Muscle layer of duodenum (tissue), 2 donors: Measurements from ENCODE around the gene CCDC86.

Source experiments
- H3K27ac ChIP-seq: one replicate; pipeline ENCODE4 v1.7.0; 2013; ENCODE audit warnings: mild to moderate bottlenecking, low read length
- H3K27me3 ChIP-seq: one replicate; pipeline ENCODE4 v1.7.0; 2013; ENCODE audit warnings: low read depth, mild to moderate bottlenecking, control low read depth, low read length
- H3K36me3 ChIP-seq, 2 donors: one replicate each; pipeline ENCODE4 v1.7.0; 2013; ENCODE audit warnings: low read length in 2 of 2, control low read depth in 1 of 2, mild to moderate bottlenecking in 1 of 2; ENCODE audit not compliant: insufficient read depth in 2 of 2, control insufficient read depth in 1 of 2
- H3K4me1 ChIP-seq, 2 donors: one replicate each; pipeline ENCODE4 v1.7.0; 2013; ENCODE audit warnings: low read length in 2 of 2, mild to moderate bottlenecking in 2 of 2, control low read depth in 1 of 2, moderate library complexity in 1 of 2; ENCODE audit not compliant: insufficient read depth in 2 of 2, control insufficient read depth in 1 of 2
- H3K4me3 ChIP-seq, 2 donors: one replicate each; pipeline ENCODE4 v1.7.0; 2013; ENCODE audit warnings: low read length in 2 of 2, low read depth in 1 of 2, mild to moderate bottlenecking in 1 of 2
- H3K9me3 ChIP-seq, 2 donors: one replicate each; pipeline ENCODE4 v1.7.0; 2013; ENCODE audit warnings: low read length in 2 of 2, control low read depth in 1 of 2, mild to moderate bottlenecking in 1 of 2; ENCODE audit not compliant: control insufficient read depth in 1 of 2
- donor health status: healthy.

CCDC86 gene

DNA sequence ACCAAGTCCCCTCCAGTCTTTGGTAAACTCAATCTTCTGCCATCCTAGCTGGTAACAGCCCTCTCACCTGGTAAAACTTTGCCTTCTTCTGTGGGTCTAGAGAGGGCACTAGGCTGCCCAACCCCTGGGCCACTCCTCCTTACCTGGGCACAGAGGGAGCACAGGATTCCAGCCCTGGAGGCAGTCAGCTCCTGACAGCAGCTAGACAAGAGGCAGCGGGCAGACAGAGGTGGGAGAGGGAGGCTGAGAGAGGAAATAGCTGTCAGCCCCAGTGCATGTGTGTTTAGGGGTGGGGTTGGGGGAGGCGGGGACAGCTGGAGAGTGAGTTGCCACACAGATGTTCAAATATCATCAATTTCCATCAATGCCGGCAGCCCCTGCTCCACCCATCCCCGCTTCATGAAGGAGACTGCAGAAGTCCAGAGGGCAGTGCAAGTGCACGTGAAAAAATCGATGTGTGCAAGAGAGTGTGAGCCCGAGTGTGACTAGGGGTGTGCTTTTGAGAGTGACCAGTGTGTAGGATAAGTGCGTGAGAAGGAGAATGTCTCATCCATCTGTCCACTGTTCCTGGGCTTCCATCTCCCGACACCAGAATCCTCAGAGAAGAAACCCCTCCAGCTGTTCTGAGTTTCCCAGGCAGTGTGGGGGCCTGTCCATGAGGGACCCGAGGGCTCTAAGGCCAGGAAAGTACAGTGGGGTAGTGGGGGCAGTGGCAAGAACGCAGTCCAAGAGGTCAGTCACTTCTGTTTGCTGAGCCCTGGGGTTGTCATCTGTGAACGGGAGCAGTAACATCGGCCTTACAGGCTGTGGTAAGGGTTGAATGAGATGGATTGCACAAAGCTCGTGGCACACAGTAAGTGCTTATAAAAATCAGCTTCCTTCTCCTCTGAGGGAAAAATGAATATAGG is 14.1 kb downstream of the CCDC86 start, which contains the start of gene PTGDR2:
Gene PTGDR2 (minus strand): TSS at position 225 of the 908 bp plus-strand sequence. CDS start 2,228 bp downstream, outside the sequence.
- Histone ChIP-seq H3K27ac (no peak within 1 kb of the TSS), H3K4me1 (no peaks in the 10 kb centered on the region), H3K4me3 (peak within 1 kb of the TSS in 1 of 2 donors; percentile 11), H3K9me3 (no peaks in the 10 kb centered on the region), H3K36me3 (peaks cover 7 to 16% of the 10 kb centered on the region in 2 donors), H3K27me3 (no peaks in the 10 kb centered on the region)

DNA sequence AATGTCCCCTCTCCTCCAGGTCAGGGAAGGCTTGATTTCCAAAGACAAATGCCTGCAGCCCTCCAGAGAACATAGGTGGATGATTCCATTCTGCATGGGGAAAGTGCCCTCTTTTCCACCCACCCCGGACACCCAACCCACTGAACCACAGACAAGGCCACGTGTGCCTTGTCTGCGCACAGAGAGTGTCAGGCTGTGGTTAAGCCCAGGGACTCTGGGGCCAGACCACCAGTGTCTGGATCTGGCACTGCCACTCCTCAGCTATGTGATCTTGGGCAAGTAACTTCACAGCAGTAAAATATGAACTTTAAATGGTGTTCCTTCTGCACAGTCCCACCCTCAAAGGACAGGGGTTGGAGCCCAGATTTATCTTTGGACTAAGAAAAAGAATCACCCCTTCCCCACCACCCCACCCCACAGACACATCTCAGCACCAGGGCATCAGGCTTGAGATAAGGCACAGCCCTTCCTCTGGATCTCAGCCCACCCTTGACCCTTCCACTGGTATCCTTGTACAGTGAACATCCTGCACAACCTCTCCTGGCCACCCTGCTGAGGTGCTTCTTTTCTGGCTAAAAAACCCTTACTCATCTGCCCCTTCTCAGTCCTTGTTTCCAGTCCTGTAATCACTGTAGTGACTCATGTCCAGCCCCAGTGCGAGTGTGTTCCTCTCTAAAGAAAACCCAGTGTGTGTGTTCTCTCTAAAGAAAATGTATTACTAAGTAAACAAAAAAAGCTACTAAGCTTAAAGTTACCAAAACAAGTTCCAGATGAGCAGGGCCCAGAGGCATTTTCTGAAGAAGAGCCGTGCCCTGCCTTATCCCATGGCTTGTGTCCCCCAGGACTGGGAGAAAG is 15.7 kb downstream of the CCDC86 start:
- H3K36me3 ChIP-seq = peaks cover 0 to 5% of the 10 kb centered on the region in 2 donors
- no peak overlapping the region for H3K27ac ChIP-seq
- H3K4me1 ChIP-seq = no peaks in the 10 kb centered on the region
- H3K27me3 ChIP-seq = no peaks in the 10 kb centered on the region
- H3K9me3 ChIP-seq = no peaks in the 10 kb centered on the region
- no peak overlapping the region for H3K4me3 ChIP-seq

DNA sequence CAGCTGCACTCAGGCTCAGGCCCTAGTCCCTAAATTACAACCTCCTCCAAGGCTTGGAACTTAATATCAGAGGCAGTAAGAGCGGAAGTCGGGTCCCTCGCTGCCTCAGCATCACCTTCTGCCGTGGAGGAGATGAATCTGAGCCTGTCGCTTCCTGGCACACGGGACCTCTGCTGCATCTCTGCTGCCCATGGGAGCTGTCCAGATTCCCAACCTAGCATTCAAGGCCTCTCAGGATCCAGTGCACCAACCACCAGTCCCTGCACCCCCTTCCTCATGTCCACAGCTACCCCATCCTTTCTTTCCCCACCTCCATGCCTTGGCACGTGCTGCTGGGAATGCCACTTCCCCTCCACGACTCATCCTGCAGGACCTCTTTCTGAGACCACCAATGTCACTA is 16.3 kb downstream of the CCDC86 start:
- Histone ChIP-seq H3K4me3 (no peak overlapping the region), H3K36me3 (peaks cover 0 to 3% of the 10 kb centered on the region in 2 donors), H3K27ac (no peak overlapping the region), H3K4me1 (no peaks in the 10 kb centered on the region), H3K9me3 (no peaks in the 10 kb centered on the region), H3K27me3 (no peaks in the 10 kb centered on the region)

GRCh38 chr11:60858731-60859464 is 17.0 kb downstream of the CCDC86 start:
- Histone ChIP-seq H3K36me3 (no peaks in the 10 kb centered on the region), H3K4me1 (no peaks in the 10 kb centered on the region), H3K27me3 (no peaks in the 10 kb centered on the region), H3K9me3 (no peaks in the 10 kb centered on the region), H3K27ac (no peak overlapping the region), H3K4me3 (no peak overlapping the region)

GRCh38 chr11:60859616-60860250 is 17.8 kb downstream of the CCDC86 start:
- Histone ChIP-seq H3K36me3 (no peaks in the 10 kb centered on the region), H3K4me1 (no peaks in the 10 kb centered on the region), H3K27ac (no peak overlapping the region)

GRCh38 chr11:60860943-60861342 is 19.0 kb downstream of the CCDC86 start:
- Histone ChIP-seq H3K9me3 (no peaks in the 10 kb centered on the region), H3K27ac (no peak overlapping the region), H3K4me3 (no peak overlapping the region), H3K36me3 (no peaks in the 10 kb centered on the region), H3K4me1 (no peaks in the 10 kb centered on the region), H3K27me3 (no peaks in the 10 kb centered on the region)

More at GRCh38 chr11:60859616-60860250, 17.8 kb downstream of the CCDC86 start:
- Histone ChIP-seq H3K27me3 (no peaks in the 10 kb centered on the region), H3K9me3 (no peaks in the 10 kb centered on the region), H3K4me3 (no peak overlapping the region)

GRCh38 chr11:60862171-60862570 is 20.3 kb downstream of the CCDC86 start:
- Histone ChIP-seq H3K27me3 (no peaks in the 10 kb centered on the region), H3K4me1 (no peaks in the 10 kb centered on the region), H3K4me3 (no peak overlapping the region), H3K27ac (no peak overlapping the region), H3K9me3 (no peaks in the 10 kb centered on the region), H3K36me3 (no peaks in the 10 kb centered on the region)

- H3K27ac ChIP-seq = no peak overlapping the region
Measured at GRCh38 chr11:60863550-60864521, 21.9 kb downstream of the CCDC86 start.

DNA sequence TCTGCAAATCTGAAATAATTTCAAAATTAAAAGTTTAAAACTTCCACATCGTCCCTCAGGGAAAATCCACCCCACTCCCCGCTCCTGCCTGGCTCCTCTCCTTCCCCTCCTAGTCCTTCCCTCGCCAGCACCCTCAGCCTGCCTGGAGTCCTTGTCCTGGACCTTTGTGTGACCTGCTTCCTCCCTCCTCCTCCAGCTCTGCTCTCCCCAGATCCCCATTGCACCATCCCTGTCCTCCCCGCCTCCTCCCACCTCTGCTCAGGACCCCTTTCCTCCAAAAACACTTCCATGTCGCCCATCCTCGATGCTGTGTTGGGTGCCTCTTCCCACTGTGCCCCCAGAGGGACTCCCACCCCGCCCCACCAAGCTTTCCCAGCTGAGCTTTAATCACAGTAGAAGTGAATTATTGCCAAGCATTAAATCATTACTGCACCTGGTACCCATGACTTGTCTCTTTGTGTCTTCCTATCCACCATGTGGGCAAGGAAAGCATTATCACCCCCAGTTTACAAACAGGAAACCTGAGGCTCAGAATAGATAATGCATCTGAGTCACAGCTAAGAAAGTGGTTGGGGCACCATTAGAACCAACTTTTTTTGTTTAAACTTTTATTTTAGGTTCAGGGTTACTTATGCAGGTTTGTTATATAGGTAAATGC is 23.1 kb downstream of the CCDC86 start:
- no peak overlapping the region for H3K4me3 ChIP-seq
- H3K27ac ChIP-seq = no peak overlapping the region
- no peaks in the 10 kb centered on the region for H3K36me3 ChIP-seq
- H3K9me3 ChIP-seq = no peaks in the 10 kb centered on the region
- H3K27me3 ChIP-seq = no peaks in the 10 kb centered on the region
- no peaks in the 10 kb centered on the region for H3K4me1 ChIP-seq

More at GRCh38 chr11:60863550-60864521, 21.9 kb downstream of the CCDC86 start:
- Histone ChIP-seq H3K36me3 (no peaks in the 10 kb centered on the region), H3K4me3 (no peak overlapping the region), H3K27me3 (no peaks in the 10 kb centered on the region), H3K4me1 (no peaks in the 10 kb centered on the region), H3K9me3 (no peaks in the 10 kb centered on the region)
